GM23338 (cell line): ENCODE results near the gene BCO1. TPM values are rescaled to one million over a fixed set of nuclear protein-coding genes. Genes with fewer than 3 reads are reported as not detected.

Experiments
- ATAC-seq: fragments of 200-7000 bp; cut with Tn5 transposase; 3 replicates; pipeline ENCODE4 v1.9.1; 2020
- DNase-seq: peaks from one replicate; pipeline ENCODE4 v3.0.0-alpha.2; 2015; ENCODE audit warnings: low spot score
- H2AFZ ChIP-seq: fragments of 200-600 bp; sonication (generic); 2 replicates; pipeline ENCODE4 v1.8.0; 2016; ENCODE audit warnings: antibody characterized with exemption, mild to moderate bottlenecking, moderate library complexity
- H3F3A ChIP-seq: fragments of 200-600 bp; sonication (generic); replicated peaks from 2 replicates; pipeline ENCODE4 v1.8.0; 2017; ENCODE audit warnings: antibody characterized with exemption, mixed run types, low read depth
- H3K27ac ChIP-seq: fragments of 200-600 bp; sonication (generic); 2 replicates; pipeline ENCODE4 v1.6.1; 2016; ENCODE audit warnings: low read depth
- H3K27me3 ChIP-seq: fragments of 200-600 bp; sonication (generic); 2 replicates; pipeline ENCODE4 v1.8.0; 2016; ENCODE audit warnings: mild to moderate bottlenecking, mixed run types, moderate library complexity; ENCODE audit not compliant: insufficient read depth
- H3K36me3 ChIP-seq: fragments of 200-600 bp; sonication (generic); 2 replicates; pipeline ENCODE4 v1.8.0; 2016; ENCODE audit warnings: mild to moderate bottlenecking; ENCODE audit not compliant: insufficient read depth
- H3K4me1 ChIP-seq: fragments of 200-600 bp; sonication (generic); 2 replicates; pipeline ENCODE4 v1.8.0; 2016; ENCODE audit warnings: mild to moderate bottlenecking, moderate library complexity; ENCODE audit not compliant: insufficient read depth
- H3K4me2 ChIP-seq: fragments of 200-600 bp; sonication (generic); 2 replicates; pipeline ENCODE4 v1.7.1; 2017; ENCODE audit warnings: mixed run types
- H3K4me3 ChIP-seq: fragments of 200-600 bp; sonication (generic); 2 replicates; pipeline ENCODE4 v1.6.1; 2016; ENCODE audit warnings: mixed run types
- H3K79me2 ChIP-seq: fragments of 200-600 bp; sonication (generic); replicated peaks from 2 replicates; pipeline ENCODE4 v1.8.0; 2017; ENCODE audit warnings: mild to moderate bottlenecking; ENCODE audit not compliant: insufficient read depth
- H3K9me2 ChIP-seq: fragments of 200-600 bp; sonication (generic); 2 replicates; pipeline ENCODE4 v1.8.0; 2017; ENCODE audit not compliant: insufficient read depth
- H4K20me1 ChIP-seq: fragments of 200-600 bp; sonication (generic); replicated peaks from 2 replicates; pipeline ENCODE4 v1.8.0; 2017; ENCODE audit warnings: mild to moderate bottlenecking; ENCODE audit not compliant: insufficient read depth
- H3K27ac Mint-ChIP-seq: 2 replicates; pipeline ENCODE4 v1.8.0; 2020; ENCODE audit warnings: inconsistent platforms, mild to moderate bottlenecking, moderate library complexity, mixed read lengths
- H3K27me3 Mint-ChIP-seq: 3 replicates; pipeline ENCODE4 v1.8.0; 2022; ENCODE audit warnings: low read depth, mild to moderate bottlenecking, moderate library complexity, mixed read lengths, inconsistent platforms; ENCODE audit not compliant: insufficient read depth, poor library complexity
- H3K36me3 Mint-ChIP-seq: 3 replicates; pipeline ENCODE4 v1.8.0; 2021; ENCODE audit warnings: low read depth, mild to moderate bottlenecking, inconsistent platforms, moderate library complexity, mixed read lengths
- H3K4me1 Mint-ChIP-seq: 3 replicates; pipeline ENCODE4 v1.8.0; 2020; ENCODE audit warnings: mild to moderate bottlenecking, inconsistent platforms, mixed read lengths
- H3K4me3 Mint-ChIP-seq: 3 replicates; pipeline ENCODE4 v1.8.0; 2021; ENCODE audit warnings: moderate library complexity, mild to moderate bottlenecking, inconsistent platforms, mixed read lengths
- H3K9me3 Mint-ChIP-seq: 3 replicates; pipeline ENCODE4 v1.8.0; 2020; ENCODE audit warnings: moderate library complexity, mild to moderate bottlenecking, inconsistent platforms, mixed read lengths
- CREB1 ChIP-seq: fragments of 250-450 bp; sonication (Bioruptor Pico); IDR thresholded peaks from 2 replicates; pipeline ENCODE4 v1.5.0; 2020; ENCODE audit warnings: low read depth, mild to moderate bottlenecking, moderate library complexity
- CTCF ChIP-seq, 2 experiments: fragments of 200-600 bp in 1 of 2; sonication (generic) in 1 of 2; conservative IDR thresholded peaks; 2 replicates each; pipeline versions ENCODE4 v1.5.1 to v1.6.1; 2016 to 2017; ENCODE audit warnings: antibody characterized with exemption in 2 of 2, low read depth in 2 of 2, mild to moderate bottlenecking in 2 of 2, moderate library complexity in 1 of 2
- EZH2 ChIP-seq: fragments of 200-600 bp; sonication (generic); IDR thresholded peaks from one replicate; pipeline ENCODE4 v1.8.0; 2017; ENCODE audit warnings: antibody characterized with exemption, mild to moderate bottlenecking, low read depth; ENCODE audit not compliant: unreplicated experiment
- EZH2phosphoT487 ChIP-seq: fragments of 200-600 bp; sonication (generic); IDR thresholded peaks from one replicate; pipeline ENCODE4 v1.8.1; 2018; ENCODE audit warnings: antibody characterized with exemption; ENCODE audit not compliant: unreplicated experiment
- JUNB ChIP-seq: IDR thresholded peaks from one replicate; pipeline ENCODE4 v1.6.1; 2016; ENCODE audit warnings: antibody characterized with exemption; ENCODE audit not compliant: unreplicated experiment
- NANOG ChIP-seq: IDR thresholded peaks from 2 replicates; pipeline ENCODE4 v1.6.1; 2016; ENCODE audit warnings: antibody characterized with exemption, borderline replicate concordance
- POLR2AphosphoS5 ChIP-seq: IDR thresholded peaks from 2 replicates; pipeline ENCODE4 v1.6.1; 2016; ENCODE audit warnings: antibody characterized with exemption, low read depth
- REST ChIP-seq: IDR thresholded peaks from one replicate; pipeline ENCODE4 v1.6.1; 2018; ENCODE audit warnings: antibody characterized with exemption; ENCODE audit not compliant: unreplicated experiment
- STAT1 ChIP-seq: IDR thresholded peaks from one replicate; pipeline ENCODE4 v1.6.1; 2016; ENCODE audit warnings: antibody characterized with exemption; ENCODE audit not compliant: unreplicated experiment
- ZNF114 ChIP-seq: fragments of 250-450 bp; sonication (Bioruptor Pico); IDR thresholded peaks from 2 replicates; pipeline ENCODE4 v1.5.0; 2020; ENCODE audit warnings: mild to moderate bottlenecking, moderate library complexity
- ZNF331 ChIP-seq: fragments of 250-450 bp; sonication (Bioruptor Pico); IDR thresholded peaks from 2 replicates; pipeline ENCODE4 v1.5.0; 2020; ENCODE audit warnings: low read depth, mild to moderate bottlenecking, moderate library complexity
- polyA plus RNA-seq: library from polyadenylated mRNA; unstranded; fragments of >200 nt; fragmentation: Nextera tagmentation; extraction: Ambion mirVana; gene quantifications from 2 replicates; pipeline ENCODE4 v1.2.1, GENCODE V29; 2016
- total RNA-seq: library from RNA; depleted of rRNA; stranded (reverse); fragments of >200 nt; shearing (Covaris generic); gene quantifications from 2 replicates; pipeline ENCODE4 v1.2.3, GENCODE V29; 2014
- TF ChIP-seq, protein P1 (sequence below): IDR thresholded peaks from 2 replicates; pipeline ENCODE4 v1.6.1; 2016; ENCODE audit warnings: antibody characterized with exemption
- TF ChIP-seq, protein P2 (sequence below): fragments of 250-450 bp; sonication (Bioruptor Pico); IDR thresholded peaks from 2 replicates; pipeline ENCODE4 v1.5.0; 2020; ENCODE audit warnings: mild to moderate bottlenecking, moderate library complexity

Gene BCO1
- total and polyA plus RNA-seq, 2 experiments from 2014 or later: 0.28 TPM; not detected in 1

DNA sequence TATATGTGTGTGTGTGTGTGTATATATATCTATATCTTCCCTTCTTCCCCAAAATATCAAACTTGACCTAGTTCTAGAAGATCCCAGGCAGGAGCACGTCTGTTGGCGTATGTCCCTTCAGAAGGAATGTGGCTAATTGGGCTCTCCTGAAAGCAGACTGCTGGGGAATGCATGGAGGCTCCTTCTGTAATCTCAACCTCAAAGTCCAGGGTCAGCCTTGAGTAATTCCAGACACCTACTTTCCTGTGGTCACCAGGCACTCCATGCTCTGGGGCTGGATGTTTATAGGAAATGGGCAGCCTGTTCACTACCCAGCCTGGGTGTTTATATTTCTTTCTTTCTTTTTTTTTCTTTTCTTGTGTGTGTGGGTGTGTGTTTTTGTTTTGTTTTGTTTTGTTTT is 13.4 kb downstream of the BCO1 start:
- DNase-seq (no peak), ATAC-seq (no peak)
- Histone ChIP-seq H3K9me2 (no peaks in the 10 kb centered on the region), H2AFZ (no peak overlapping the region), H3K36me3 (no peaks in the 10 kb centered on the region), H3K4me2 (no peak overlapping the region), H3K4me1 (no peaks in the 10 kb centered on the region), H3K27ac (no peak overlapping the region), H3K27me3 (no peaks in the 10 kb centered on the region), H3K4me3 (no peak overlapping the region), H4K20me1 (no peaks in the 10 kb centered on the region), H3K79me2 (no peaks in the 10 kb centered on the region), H3F3A (no peaks in the 10 kb centered on the region)
- no peaks in the 10 kb centered on the region for H3K4me1 Mint-ChIP-seq
- H3K36me3 Mint-ChIP-seq: no peaks in the 10 kb centered on the region
- H3K9me3 Mint-ChIP-seq: no peaks in the 10 kb centered on the region
- H3K27me3 Mint-ChIP-seq: no peaks in the 10 kb centered on the region
- TF ChIP-seq EZH2 (no peak), POLR2AphosphoS5 (no peak), ZNF114 (CRISPR knock-in tag) (no peak), JUNB (no peak), CTCF (conservative IDR thresholded peaks at IDR 0.05; ENCODE audit: low read depth in 2 of 2) (no peak), ZNF331 (CRISPR knock-in tag) (no peak), CREB1 (CRISPR knock-in tag) (no peak), STAT1 (no peak), NANOG (no peak), REST (no peak), EZH2phosphoT487 (no peak)
- TF ChIP-seq, protein P1, sequence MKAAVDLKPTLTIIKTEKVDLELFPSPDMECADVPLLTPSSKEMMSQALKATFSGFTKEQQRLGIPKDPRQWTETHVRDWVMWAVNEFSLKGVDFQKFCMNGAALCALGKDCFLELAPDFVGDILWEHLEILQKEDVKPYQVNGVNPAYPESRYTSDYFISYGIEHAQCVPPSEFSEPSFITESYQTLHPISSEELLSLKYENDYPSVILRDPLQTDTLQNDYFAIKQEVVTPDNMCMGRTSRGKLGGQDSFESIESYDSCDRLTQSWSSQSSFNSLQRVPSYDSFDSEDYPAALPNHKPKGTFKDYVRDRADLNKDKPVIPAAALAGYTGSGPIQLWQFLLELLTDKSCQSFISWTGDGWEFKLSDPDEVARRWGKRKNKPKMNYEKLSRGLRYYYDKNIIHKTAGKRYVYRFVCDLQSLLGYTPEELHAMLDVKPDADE: no peak
- TF ChIP-seq, protein P2, sequence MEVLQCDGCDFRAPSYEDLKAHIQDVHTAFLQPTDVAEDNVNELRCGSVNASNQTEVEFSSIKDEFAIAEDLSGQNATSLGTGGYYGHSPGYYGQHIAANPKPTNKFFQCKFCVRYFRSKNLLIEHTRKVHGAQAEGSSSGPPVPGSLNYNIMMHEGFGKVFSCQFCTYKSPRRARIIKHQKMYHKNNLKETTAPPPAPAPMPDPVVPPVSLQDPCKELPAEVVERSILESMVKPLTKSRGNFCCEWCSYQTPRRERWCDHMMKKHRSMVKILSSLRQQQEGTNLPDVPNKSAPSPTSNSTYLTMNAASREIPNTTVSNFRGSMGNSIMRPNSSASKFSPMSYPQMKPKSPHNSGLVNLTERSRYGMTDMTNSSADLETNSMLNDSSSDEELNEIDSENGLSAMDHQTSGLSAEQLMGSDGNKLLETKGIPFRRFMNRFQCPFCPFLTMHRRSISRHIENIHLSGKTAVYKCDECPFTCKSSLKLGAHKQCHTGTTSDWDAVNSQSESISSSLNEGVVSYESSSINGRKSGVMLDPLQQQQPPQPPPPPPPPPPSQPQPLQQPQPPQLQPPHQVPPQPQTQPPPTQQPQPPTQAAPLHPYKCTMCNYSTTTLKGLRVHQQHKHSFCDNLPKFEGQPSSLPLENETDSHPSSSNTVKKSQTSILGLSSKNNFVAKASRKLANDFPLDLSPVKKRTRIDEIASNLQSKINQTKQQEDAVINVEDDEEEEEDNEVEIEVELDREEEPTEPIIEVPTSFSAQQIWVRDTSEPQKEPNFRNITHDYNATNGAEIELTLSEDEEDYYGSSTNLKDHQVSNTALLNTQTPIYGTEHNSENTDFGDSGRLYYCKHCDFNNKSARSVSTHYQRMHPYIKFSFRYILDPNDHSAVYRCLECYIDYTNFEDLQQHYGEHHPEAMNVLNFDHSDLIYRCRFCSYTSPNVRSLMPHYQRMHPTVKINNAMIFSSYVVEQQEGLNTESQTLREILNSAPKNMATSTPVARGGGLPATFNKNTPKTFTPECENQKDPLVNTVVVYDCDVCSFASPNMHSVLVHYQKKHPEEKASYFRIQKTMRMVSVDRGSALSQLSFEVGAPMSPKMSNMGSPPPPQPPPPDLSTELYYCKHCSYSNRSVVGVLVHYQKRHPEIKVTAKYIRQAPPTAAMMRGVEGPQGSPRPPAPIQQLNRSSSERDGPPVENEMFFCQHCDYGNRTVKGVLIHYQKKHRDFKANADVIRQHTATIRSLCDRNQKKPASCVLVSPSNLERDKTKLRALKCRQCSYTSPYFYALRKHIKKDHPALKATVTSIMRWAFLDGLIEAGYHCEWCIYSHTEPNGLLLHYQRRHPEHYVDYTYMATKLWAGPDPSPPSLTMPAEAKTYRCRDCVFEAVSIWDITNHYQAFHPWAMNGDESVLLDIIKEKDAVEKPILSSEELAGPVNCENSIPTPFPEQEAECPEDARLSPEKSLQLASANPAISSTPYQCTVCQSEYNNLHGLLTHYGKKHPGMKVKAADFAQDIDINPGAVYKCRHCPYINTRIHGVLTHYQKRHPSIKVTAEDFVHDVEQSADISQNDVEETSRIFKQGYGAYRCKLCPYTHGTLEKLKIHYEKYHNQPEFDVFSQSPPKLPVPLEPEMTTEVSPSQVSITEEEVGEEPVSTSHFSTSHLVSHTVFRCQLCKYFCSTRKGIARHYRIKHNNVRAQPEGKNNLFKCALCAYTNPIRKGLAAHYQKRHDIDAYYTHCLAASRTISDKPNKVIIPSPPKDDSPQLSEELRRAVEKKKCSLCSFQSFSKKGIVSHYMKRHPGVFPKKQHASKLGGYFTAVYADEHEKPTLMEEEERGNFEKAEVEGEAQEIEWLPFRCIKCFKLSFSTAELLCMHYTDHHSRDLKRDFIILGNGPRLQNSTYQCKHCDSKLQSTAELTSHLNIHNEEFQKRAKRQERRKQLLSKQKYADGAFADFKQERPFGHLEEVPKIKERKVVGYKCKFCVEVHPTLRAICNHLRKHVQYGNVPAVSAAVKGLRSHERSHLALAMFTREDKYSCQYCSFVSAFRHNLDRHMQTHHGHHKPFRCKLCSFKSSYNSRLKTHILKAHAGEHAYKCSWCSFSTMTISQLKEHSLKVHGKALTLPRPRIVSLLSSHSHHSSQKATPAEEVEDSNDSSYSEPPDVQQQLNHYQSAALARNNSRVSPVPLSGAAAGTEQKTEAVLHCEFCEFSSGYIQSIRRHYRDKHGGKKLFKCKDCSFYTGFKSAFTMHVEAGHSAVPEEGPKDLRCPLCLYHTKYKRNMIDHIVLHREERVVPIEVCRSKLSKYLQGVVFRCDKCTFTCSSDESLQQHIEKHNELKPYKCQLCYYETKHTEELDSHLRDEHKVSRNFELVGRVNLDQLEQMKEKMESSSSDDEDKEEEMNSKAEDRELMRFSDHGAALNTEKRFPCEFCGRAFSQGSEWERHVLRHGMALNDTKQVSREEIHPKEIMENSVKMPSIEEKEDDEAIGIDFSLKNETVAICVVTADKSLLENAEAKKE (CRISPR knock-in tag): no peak
- no peak overlapping the region for H3K4me3 Mint-ChIP-seq
- H3K27ac Mint-ChIP-seq: no peak overlapping the region
